ENCODE results near the gene SUMO3. TPM values are rescaled to one million over a fixed set of nuclear protein-coding genes. Genes with fewer than 3 reads are reported as not detected.
A peak's percentile ranks its signal among the peaks of the same experiment; 100 is the strongest.

SUMO3 gene
- polyA plus RNA-seq, 4 donors = 70.8 to 105 (median 77.3) TPM

- FAIRE-seq = no peak
- no peak overlapping the region for H3K27ac ChIP-seq (ENCODE audit: low read depth in 1 of 3, low read length in 2 of 3)
- peaks cover 0 to 6% (median 3%) of the 10 kb centered on the region in 3 donors for H3K4me1 ChIP-seq (ENCODE audit: control insufficient read depth in 3 of 3, insufficient read depth in 2 of 3, low read depth in 1 of 3, low read length in 2 of 3)
- peaks cover 20 to 86% (median 21%) of the 10 kb centered on the region in 3 donors for H3K36me3 ChIP-seq (ENCODE audit: control insufficient read depth in 3 of 3, insufficient read depth in 2 of 3, low read depth in 1 of 3, low read length in 3 of 3)
- no peak overlapping the region for H3K4me3 ChIP-seq (ENCODE audit: low read depth in 1 of 3, low read length in 3 of 3)
- WGBS, 3 donors = 74 to 80% (median 76%) methylated on average over 15 of the region's 15 CpGs
- DNase-seq = no peak
- H3K27me3 ChIP-seq (ENCODE audit: control insufficient read depth in 3 of 3, insufficient read depth in 3 of 3, low read length in 3 of 3) = no peaks in the 10 kb centered on the region
- no peaks in the 10 kb centered on the region for H3K9me3 ChIP-seq (ENCODE audit: control insufficient read depth in 2 of 2, insufficient read depth in 1 of 2, low read depth in 1 of 2, low read length in 1 of 2)
Observed at GRCh38 chr21:44858291-44858690, 40.4 kb upstream of the SUMO3 start.

GRCh38 chr21:44857127-44857892 lies 39.4 kb upstream of the SUMO3 start:
- H3K4me3 ChIP-seq (ENCODE audit: low read depth in 1 of 3, low read length in 3 of 3) = no peak overlapping the region
- no peak overlapping the region for H3K27ac ChIP-seq (ENCODE audit: low read depth in 1 of 3, low read length in 2 of 3)
- no peaks in the 10 kb centered on the region for H3K27me3 ChIP-seq (ENCODE audit: control insufficient read depth in 3 of 3, insufficient read depth in 3 of 3, low read length in 3 of 3)
- H3K9me3 ChIP-seq (ENCODE audit: control insufficient read depth in 2 of 2, insufficient read depth in 1 of 2, low read depth in 1 of 2, low read length in 1 of 2) = no peaks in the 10 kb centered on the region
- DNase-seq (no peak), FAIRE-seq (no peak)
- 87 to 95% (median 95%) methylated on average over 16 of the region's 16 CpGs for WGBS, 3 donors
- peaks cover 20 to 85% (median 21%) of the 10 kb centered on the region in 3 donors for H3K36me3 ChIP-seq (ENCODE audit: control insufficient read depth in 3 of 3, insufficient read depth in 2 of 3, low read depth in 1 of 3, low read length in 3 of 3)
- H3K4me1 ChIP-seq (ENCODE audit: control insufficient read depth in 3 of 3, insufficient read depth in 2 of 3, low read depth in 1 of 3, low read length in 2 of 3) = peaks cover 0 to 6% (median 3%) of the 10 kb centered on the region in 3 donors

GRCh38 chr21:44856131-44856530 lies 38.3 kb upstream of the SUMO3 start:
- Histone ChIP-seq H3K9me3 (ENCODE audit: control insufficient read depth in 2 of 2, insufficient read depth in 1 of 2, low read depth in 1 of 2, low read length in 1 of 2) (no peaks in the 10 kb centered on the region), H3K27ac (ENCODE audit: low read depth in 1 of 3, low read length in 2 of 3) (no peak overlapping the region), H3K36me3 (ENCODE audit: control insufficient read depth in 3 of 3, insufficient read depth in 2 of 3, low read depth in 1 of 3, low read length in 3 of 3) (peaks cover 20 to 80% (median 21%) of the 10 kb centered on the region in 3 donors), H3K27me3 (ENCODE audit: control insufficient read depth in 3 of 3, insufficient read depth in 3 of 3, low read length in 3 of 3) (no peaks in the 10 kb centered on the region), H3K4me1 (ENCODE audit: control insufficient read depth in 3 of 3, insufficient read depth in 2 of 3, low read depth in 1 of 3, low read length in 2 of 3) (peaks cover 0 to 10% (median 3%) of the 10 kb centered on the region in 3 donors), H3K4me3 (ENCODE audit: low read depth in 1 of 3, low read length in 3 of 3) (no peak overlapping the region)
- 94 to 96% (median 94%) methylated on average over 17 of the region's 17 CpGs for WGBS, 3 donors
- FAIRE-seq (no peak), DNase-seq (no peak)

GRCh38 chr21:44855572-44855971 lies 37.7 kb upstream of the SUMO3 start:
- 94 to 95% (median 95%) methylated on average over 14 of the region's 14 CpGs for WGBS, 3 donors
- no peak overlapping the region for H3K27ac ChIP-seq (ENCODE audit: low read depth in 1 of 3, low read length in 2 of 3)
- DNase-seq (no peak), FAIRE-seq (no peak)
- H3K9me3 ChIP-seq (ENCODE audit: control insufficient read depth in 2 of 2, insufficient read depth in 1 of 2, low read depth in 1 of 2, low read length in 1 of 2) = no peaks in the 10 kb centered on the region
- H3K4me3 ChIP-seq (ENCODE audit: low read depth in 1 of 3, low read length in 3 of 3) = no peak overlapping the region
- peaks cover 0 to 16% (median 3%) of the 10 kb centered on the region in 3 donors for H3K4me1 ChIP-seq (ENCODE audit: control insufficient read depth in 3 of 3, insufficient read depth in 2 of 3, low read depth in 1 of 3, low read length in 2 of 3)
- H3K36me3 ChIP-seq (ENCODE audit: control insufficient read depth in 3 of 3, insufficient read depth in 2 of 3, low read depth in 1 of 3, low read length in 3 of 3) = peaks cover 18 to 82% (median 21%) of the 10 kb centered on the region in 3 donors
- no peaks in the 10 kb centered on the region for H3K27me3 ChIP-seq (ENCODE audit: control insufficient read depth in 3 of 3, insufficient read depth in 3 of 3, low read length in 3 of 3)

- Histone ChIP-seq H3K27me3 (ENCODE audit: control insufficient read depth in 3 of 3, insufficient read depth in 3 of 3, low read length in 3 of 3) (no peaks in the 10 kb centered on the region), H3K4me1 (ENCODE audit: control insufficient read depth in 3 of 3, insufficient read depth in 2 of 3, low read depth in 1 of 3, low read length in 2 of 3) (peaks cover 0 to 22% (median 3%) of the 10 kb centered on the region in 3 donors), H3K4me3 (ENCODE audit: low read depth in 1 of 3, low read length in 3 of 3) (no peak overlapping the region), H3K27ac (ENCODE audit: low read depth in 1 of 3, low read length in 2 of 3) (no peak overlapping the region), H3K9me3 (ENCODE audit: control insufficient read depth in 2 of 2, insufficient read depth in 1 of 2, low read depth in 1 of 2, low read length in 1 of 2) (no peaks in the 10 kb centered on the region), H3K36me3 (ENCODE audit: control insufficient read depth in 3 of 3, insufficient read depth in 2 of 3, low read depth in 1 of 3, low read length in 3 of 3) (peaks cover 18 to 83% (median 23%) of the 10 kb centered on the region in 3 donors)
- DNase-seq = no peak
- FAIRE-seq = no peak
- 87 to 94% (median 91%) methylated on average over 31 of the region's 31 CpGs for WGBS, 3 donors
Observed at GRCh38 chr21:44854664-44855446, 37.0 kb upstream of the SUMO3 start.

GRCh38 chr21:44854391-44854663 lies 36.5 kb upstream of the SUMO3 start:
- Histone ChIP-seq H3K27ac (ENCODE audit: low read depth in 1 of 3, low read length in 2 of 3) (no peak overlapping the region), H3K4me1 (ENCODE audit: control insufficient read depth in 3 of 3, insufficient read depth in 2 of 3, low read depth in 1 of 3, low read length in 2 of 3) (peaks cover 0 to 24% (median 3%) of the 10 kb centered on the region in 3 donors), H3K9me3 (ENCODE audit: control insufficient read depth in 2 of 2, insufficient read depth in 1 of 2, low read depth in 1 of 2, low read length in 1 of 2) (no peaks in the 10 kb centered on the region), H3K27me3 (ENCODE audit: control insufficient read depth in 3 of 3, insufficient read depth in 3 of 3, low read length in 3 of 3) (no peaks in the 10 kb centered on the region), H3K36me3 (ENCODE audit: control insufficient read depth in 3 of 3, insufficient read depth in 2 of 3, low read depth in 1 of 3, low read length in 3 of 3) (peaks cover 18 to 82% (median 23%) of the 10 kb centered on the region in 3 donors), H3K4me3 (ENCODE audit: low read depth in 1 of 3, low read length in 3 of 3) (no peak overlapping the region)
- no peak for FAIRE-seq
- WGBS, 3 donors = 84 to 89% (median 84%) methylated on average over 14 of the region's 14 CpGs
- no peak for DNase-seq

GRCh38 chr21:44853601-44854390 lies 35.9 kb upstream of the SUMO3 start:
- H3K27me3 ChIP-seq (ENCODE audit: control insufficient read depth in 3 of 3, insufficient read depth in 3 of 3, low read length in 3 of 3) = no peaks in the 10 kb centered on the region
- no peaks in the 10 kb centered on the region for H3K9me3 ChIP-seq (ENCODE audit: control insufficient read depth in 2 of 2, insufficient read depth in 1 of 2, low read depth in 1 of 2, low read length in 1 of 2)
- peaks cover 18 to 82% (median 23%) of the 10 kb centered on the region in 3 donors for H3K36me3 ChIP-seq (ENCODE audit: control insufficient read depth in 3 of 3, insufficient read depth in 2 of 3, low read depth in 1 of 3, low read length in 3 of 3)
- H3K4me1 ChIP-seq (ENCODE audit: control insufficient read depth in 3 of 3, insufficient read depth in 2 of 3, low read depth in 1 of 3, low read length in 2 of 3) = peaks cover 3 to 30% (median 4%) of the 10 kb centered on the region in 3 donors
- H3K4me3 ChIP-seq (ENCODE audit: low read depth in 1 of 3, low read length in 3 of 3) = no peak overlapping the region
- 84 to 87% (median 85%) methylated on average over 34 of the region's 34 CpGs for WGBS, 3 donors
- peak; percentile 30 to 45 for DNase-seq
- H3K27ac ChIP-seq (ENCODE audit: low read depth in 1 of 3, low read length in 2 of 3) = no peak overlapping the region
- FAIRE-seq = no peak
